Measurements from ENCODE around the gene RBX1. TPM values are rescaled to one million over a fixed set of nuclear protein-coding genes. Genes with fewer than 3 reads are reported as not detected.
"Not testable (repeated sequence)": the region's sequence is repeated elsewhere in the genome, so short reads cannot be mapped to it uniquely, and the experiment has no call there.

The RBX1 gene
- 10 to 100 TPM; 25.9 to 37.5 (median 27.2) TPM for total RNA-seq

GRCh38 chr22:40950962-40951794 is at the start of gene RBX1:
Gene RBX1, plus strand, starts transcription at chr22:40951378. Its CDS starts 21 bp downstream, at chr22:40951399.
- peak; percentile 99 for DNase-seq
- Histone ChIP-seq H3K9me3 (no peaks in the 10 kb centered on the region), H3K27me3 (no peaks in the 10 kb centered on the region), H3K27ac (peak within 1 kb of the TSS; percentile 92 to 97 (median 95)), H3K4me1 (peaks cover 0 to 20% (median 6%) of the 10 kb centered on the region in 4 donors), H3K4me3 (peak within 1 kb of the TSS; percentile 66 to 100 (median 75)), H3K36me3 (peaks cover 0 to 4% (median 0%) of the 10 kb centered on the region in 3 donors)
- TF ChIP-seq CTCF (IDR thresholded peaks at IDR 0.05), result no peak
- peak; percentile 26 to 62 for TF ChIP-seq POLR2A (IDR thresholded peaks at IDR 0.05)

- no peaks in the 10 kb centered on the region for H3K4me1 ChIP-seq
- H3K9me3 ChIP-seq, result no peaks in the 10 kb centered on the region
- no peaks in the 10 kb centered on the region for H3K27me3 ChIP-seq
- TF ChIP-seq CTCF (IDR thresholded peaks at IDR 0.05) (no peak), POLR2A (IDR thresholded peaks at IDR 0.05) (no peak)
- no peak overlapping the region for H3K4me3 ChIP-seq
- peaks cover 0 to under 1% (median 0%) of the 10 kb centered on the region in 3 donors for H3K36me3 ChIP-seq
- no peak overlapping the region for H3K27ac ChIP-seq
- DNase-seq, result no peak
These were observed 47.1 kb upstream of the RBX1 start for GRCh38 chr22:40904101-40904500.

- Histone ChIP-seq H3K27ac (no peak overlapping the region), H3K4me1 (no peaks in the 10 kb centered on the region), H3K27me3 (no peaks in the 10 kb centered on the region), H3K9me3 (no peaks in the 10 kb centered on the region), H3K36me3 (peaks cover 0 to 18% (median 0%) of the 10 kb centered on the region in 3 donors), H3K4me3 (no peak overlapping the region)
- DNase-seq, result no peak
- no peak for TF ChIP-seq POLR2A (IDR thresholded peaks at IDR 0.05)
These were observed 42.3 kb upstream of the RBX1 start for GRCh38 chr22:40908895-40909294.

- no peaks in the 10 kb centered on the region for H3K27me3 ChIP-seq
- H3K9me3 ChIP-seq, result no peaks in the 10 kb centered on the region
- no peak for DNase-seq
- no peak overlapping the region for H3K27ac ChIP-seq
- TF ChIP-seq POLR2A (IDR thresholded peaks at IDR 0.05) (no peak), CTCF (IDR thresholded peaks at IDR 0.05) (no peak)
- no peak overlapping the region for H3K4me3 ChIP-seq
- H3K4me1 ChIP-seq, result no peaks in the 10 kb centered on the region
- H3K36me3 ChIP-seq, result peaks cover 0 to 18% (median 0%) of the 10 kb centered on the region in 3 donors
These were observed 39.4 kb upstream of the RBX1 start for GRCh38 chr22:40911772-40912171.

GRCh38 chr22:40912987-40913386 is 38.2 kb upstream of the RBX1 start:
- not testable (repeated sequence) for H3K4me3 ChIP-seq, H3K4me1 ChIP-seq, H3K27me3 ChIP-seq, H3K9me3 ChIP-seq, DNase-seq, H3K27ac ChIP-seq
- peaks cover 0 to 23% (median 0%) of the 10 kb centered on the region in 3 donors for H3K36me3 ChIP-seq

- no peak overlapping the region for H3K27ac ChIP-seq
These were observed 31.7 kb upstream of the RBX1 start for GRCh38 chr22:40919446-40919845.

More at GRCh38 chr22:40919446-40919845, 31.7 kb upstream of the RBX1 start:
- Histone ChIP-seq H3K36me3 (peaks cover 0 to 10% (median 0%) of the 10 kb centered on the region in 3 donors), H3K9me3 (no peaks in the 10 kb centered on the region), H3K27me3 (no peaks in the 10 kb centered on the region), H3K4me1 (peaks cover 0 to 7% (median 0%) of the 10 kb centered on the region in 4 donors), H3K4me3 (no peak overlapping the region)
- DNase-seq, result no peak
- TF ChIP-seq CTCF (IDR thresholded peaks at IDR 0.05), result no peak
- no peak for TF ChIP-seq POLR2A (IDR thresholded peaks at IDR 0.05)

All from Peyer's patch (tissue), 4 donors.